Erythroblast (primary cell): Measurements from ENCODE around the gene KRTAP5-9.

ENCODE experiments used
- GATA1 ChIP-seq: IDR thresholded peaks from 2 replicates; pipeline ENCODE4 v1.6.1; 2011; ENCODE audit warnings: low read depth, mild to moderate bottlenecking, control low read depth, low read length, moderate library complexity
- POLR2A ChIP-seq: IDR thresholded peaks from 2 replicates; pipeline ENCODE4 v1.6.1; 2011; ENCODE audit warnings: mild to moderate bottlenecking, low read length

GRCh38 chr11:71525938-71526495, 22.2 kb upstream of the KRTAP5-9 start:
- TF ChIP-seq POLR2A (no peak), GATA1 (no peak)
